Activated CD4-positive, alpha-beta memory T cell treated with anti-CD3 and anti-CD28 coated beads for 36 hours (primary cell): ENCODE measurements around the gene PI4K2A. TPM values are rescaled to one million over a fixed set of nuclear protein-coding genes. Genes with fewer than 3 reads are reported as not detected.

Source experiments
- CTCF ChIA-PET: fragments of 350-600 bp; sonication (Branson Sonifier 250); formaldehyde crosslinking; loops from one replicate; lab custom pipeline; 2021; ENCODE audit warnings: antibody characterized with exemption, inconsistent platforms; lab: Charles Lee
- POLR2A ChIA-PET: fragments of 350-600 bp; sonication (Branson Sonifier 250); formaldehyde crosslinking; loops from one replicate; lab custom pipeline; 2021; ENCODE audit warnings: antibody characterized with exemption; lab: Charles Lee
- DNase-seq: peaks from one replicate; pipeline ENCODE4 v3.0.0-alpha.2; 2020
- H3K27ac Mint-ChIP-seq: one replicate; pipeline ENCODE4 v1.8.0; 2021; ENCODE audit warnings: mixed read lengths
- H3K27me3 Mint-ChIP-seq: one replicate; pipeline ENCODE4 v1.8.0; 2021; ENCODE audit warnings: mixed read lengths
- H3K36me3 Mint-ChIP-seq: one replicate; pipeline ENCODE4 v1.8.0; 2021; ENCODE audit warnings: mixed read lengths
- H3K4me1 Mint-ChIP-seq: one replicate; pipeline ENCODE4 v1.8.0; 2021; ENCODE audit warnings: low read depth, mixed read lengths
- H3K4me3 Mint-ChIP-seq: one replicate; pipeline ENCODE4 v1.8.0; 2021; ENCODE audit warnings: mild to moderate bottlenecking, mixed read lengths
- H3K9me3 Mint-ChIP-seq: one replicate; pipeline ENCODE4 v1.8.0; 2021; ENCODE audit warnings: mixed read lengths
- intact Hi-C: fragments of 100-400 bp; cut with micrococcal nuclease; formaldehyde crosslinking; loops from one replicate; pipeline ENCODE4 v1.15.1; 2023
- total RNA-seq, 2 experiments: library from RNA; stranded (reverse); gene quantifications; one replicate each; pipeline ENCODE4 v1.2.3, GENCODE V29; 2021

The PI4K2A gene
- total RNA-seq, 2 experiments from 2014 or later = 13.1 to 13.2 TPM

GRCh38 chr10:97711640-97712572, 71.4 kb downstream of the PI4K2A start:
- Mint-ChIP-seq H3K4me1 (peaks cover 7% of the 10 kb centered on the region), H3K27me3 (peaks cover 11% of the 10 kb centered on the region), H3K9me3 (no peaks in the 10 kb centered on the region), H3K36me3 (no peaks in the 10 kb centered on the region), H3K27ac (peak overlapping the region; percentile 4), H3K4me3 (no peak overlapping the region)
- ChIA-PET CTCF (interaction anchor here (0.6 to 20.3 kb wide), 6 partner anchors 10 to 36 kb away, joined by 3 to 588 read pairs (median 4); partner anchors contain the start of genes AVPI1 and ZFYVE27), POLR2A (interaction anchor here (0.9 kb wide), 1 partner anchor 12 kb away, joined by 3 read pairs; no protein-coding TSS in a partner anchor)
- intact Hi-C loops = no loop called here
- no peak for DNase-seq

- ChIA-PET CTCF (interaction anchor here (1.0 to 20.3 kb wide), 5 partner anchors 9 to 36 kb away, joined by 3 to 588 read pairs (median 7); partner anchors contain the start of gene ZFYVE27), POLR2A (interaction anchor here (1.0 to 1.9 kb wide), 5 partner anchors 11 to 23 kb away, joined by 3 to 5 read pairs (median 4); partner anchors contain the start of gene ZFYVE27)
- Mint-ChIP-seq H3K27me3 (peaks cover 8% of the 10 kb centered on the region), H3K4me3 (peak within 1 kb of the TSS; percentile 97), H3K9me3 (no peaks in the 10 kb centered on the region), H3K27ac (peak within 1 kb of the TSS; percentile 82), H3K36me3 (no peaks in the 10 kb centered on the region), H3K4me1 (peaks cover 7% of the 10 kb centered on the region)
- DNase-seq = peak; percentile 20
- intact Hi-C loops = no loop called here
Observed at GRCh38 chr10:97713339-97713825, 72.9 kb downstream of the PI4K2A start, which contains the start of gene MARVELD1. Gene MARVELD1 (plus strand): TSS chr10:97713730. CDS start chr10:97713877, 147 bp downstream.

GRCh38 chr10:97713826-97714400, 73.4 kb downstream of the PI4K2A start:
- Mint-ChIP-seq H3K4me3 (peak overlapping the region; percentile 97), H3K27ac (peak overlapping the region; percentile 82), H3K4me1 (peaks cover 7% of the 10 kb centered on the region), H3K9me3 (no peaks in the 10 kb centered on the region), H3K36me3 (no peaks in the 10 kb centered on the region), H3K27me3 (peaks cover 6% of the 10 kb centered on the region)
- CTCF ChIA-PET = interaction anchor here (1.0 to 20.3 kb wide), 5 partner anchors 10 to 37 kb away, joined by 3 to 588 read pairs (median 7); partner anchors contain the start of gene ZFYVE27
- intact Hi-C loops = no loop called here
- POLR2A ChIA-PET = interaction anchor here (1.0 to 1.9 kb wide), 6 partner anchors 11 to 27 kb away, joined by 3 to 5 read pairs (median 4); partner anchors contain the start of genes AVPI1 and ZFYVE27
- peak; percentile 69 for DNase-seq

- H3K27me3 Mint-ChIP-seq = peaks cover 3% of the 10 kb centered on the region
- peak; percentile 33 for DNase-seq
- POLR2A ChIA-PET = interaction anchor here (1.0 to 1.9 kb wide), 6 partner anchors 10 to 28 kb away, joined by 3 to 5 read pairs (median 4); partner anchors contain the start of genes AVPI1 and ZFYVE27
- intact Hi-C loops = no loop called here
- H3K4me3 Mint-ChIP-seq = peak overlapping the region; percentile 97
- H3K9me3 Mint-ChIP-seq = no peaks in the 10 kb centered on the region
- CTCF ChIA-PET = interaction anchor here (1.7 to 20.3 kb wide), 3 partner anchors 11 to 14 kb away, joined by 7 to 588 read pairs (median 37); partner anchors contain the start of gene ZFYVE27
- H3K36me3 Mint-ChIP-seq = no peaks in the 10 kb centered on the region
- H3K4me1 Mint-ChIP-seq = peaks cover 7% of the 10 kb centered on the region
- H3K27ac Mint-ChIP-seq = no peak overlapping the region
Observed at GRCh38 chr10:97714401-97715258, 74.2 kb downstream of the PI4K2A start.

- H3K36me3 Mint-ChIP-seq = no peaks in the 10 kb centered on the region
- peak overlapping the region; percentile 97 for H3K4me3 Mint-ChIP-seq
- POLR2A ChIA-PET = interaction anchor here (1.6 kb wide), 1 partner anchor 29 kb away, joined by 5 read pairs; the partner anchor contains the start of gene AVPI1
- H3K9me3 Mint-ChIP-seq = no peaks in the 10 kb centered on the region
- no peak overlapping the region for H3K27ac Mint-ChIP-seq
- CTCF ChIA-PET = interaction anchor here (4.7 to 20.3 kb wide), 2 partner anchors 14 kb away, joined by 37 to 588 read pairs; partner anchors contain the start of gene ZFYVE27
- H3K4me1 Mint-ChIP-seq = peaks cover 7% of the 10 kb centered on the region
- intact Hi-C loops = no loop called here
- no peak for DNase-seq
- H3K27me3 Mint-ChIP-seq = no peaks in the 10 kb centered on the region
Observed at GRCh38 chr10:97715259-97715874, 74.9 kb downstream of the PI4K2A start.

- intact Hi-C loops = no loop called here
- Mint-ChIP-seq H3K9me3 (no peaks in the 10 kb centered on the region), H3K36me3 (no peaks in the 10 kb centered on the region), H3K4me1 (peaks cover 7% of the 10 kb centered on the region), H3K27me3 (no peaks in the 10 kb centered on the region), H3K4me3 (no peak overlapping the region), H3K27ac (no peak overlapping the region)
- no peak for DNase-seq
- ChIA-PET CTCF (interaction anchor here (1.2 to 20.3 kb wide), 4 partner anchors 8 to 41 kb away, joined by 3 to 588 read pairs (median 13); partner anchors contain the start of gene ZFYVE27), POLR2A (no interaction called here)
Observed at GRCh38 chr10:97717627-97718026, 77.2 kb downstream of the PI4K2A start.

GRCh38 chr10:97718178-97718577, 77.7 kb downstream of the PI4K2A start:
- Mint-ChIP-seq H3K9me3 (no peaks in the 10 kb centered on the region), H3K36me3 (no peaks in the 10 kb centered on the region), H3K27me3 (no peaks in the 10 kb centered on the region), H3K4me3 (no peak overlapping the region), H3K27ac (no peak overlapping the region), H3K4me1 (peaks cover 2% of the 10 kb centered on the region)
- intact Hi-C loops = no loop called here
- ChIA-PET POLR2A (no interaction called here), CTCF (interaction anchor here (1.2 to 20.3 kb wide), 3 partner anchors 9 to 41 kb away, joined by 3 to 588 read pairs (median 14); partner anchors contain the start of gene ZFYVE27)
- DNase-seq = no peak

GRCh38 chr10:97718659-97719142, 78.2 kb downstream of the PI4K2A start:
- Mint-ChIP-seq H3K36me3 (no peaks in the 10 kb centered on the region), H3K4me1 (peaks cover 2% of the 10 kb centered on the region), H3K9me3 (no peaks in the 10 kb centered on the region), H3K27ac (no peak overlapping the region), H3K4me3 (no peak overlapping the region), H3K27me3 (no peaks in the 10 kb centered on the region)
- intact Hi-C loops = no loop called here
- ChIA-PET CTCF (interaction anchor here (1.1 to 20.3 kb wide), 4 partner anchors 9 to 42 kb away, joined by 3 to 588 read pairs (median 9); partner anchors contain the start of gene ZFYVE27), POLR2A (no interaction called here)
- DNase-seq = no peak

- Mint-ChIP-seq H3K4me1 (no peaks in the 10 kb centered on the region), H3K27me3 (no peaks in the 10 kb centered on the region), H3K27ac (no peak overlapping the region), H3K4me3 (no peak overlapping the region), H3K36me3 (no peaks in the 10 kb centered on the region), H3K9me3 (no peaks in the 10 kb centered on the region)
- intact Hi-C loops = no loop called here
- POLR2A ChIA-PET = no interaction called here
- no peak for DNase-seq
- CTCF ChIA-PET = interaction anchor here (1.1 to 20.3 kb wide), 3 partner anchors 9 to 18 kb away, joined by 4 to 588 read pairs (median 14); partner anchors contain the start of gene ZFYVE27
Observed at GRCh38 chr10:97719602-97720001, 79.1 kb downstream of the PI4K2A start.
